Measurements from ENCODE around the gene TNPO1.

The TNPO1 gene

GRCh38 chr5:72821776-72822175, 5.3 kb downstream of the TNPO1 start:
- Histone ChIP-seq H3K4me2 (ENCODE audit: low read length) (peak overlapping the region; percentile 91), H3K4me3 (ENCODE audit: low read length) (peak overlapping the region; percentile 36), H3K9me3 (replicated peaks; ENCODE audit: low read length) (no peaks in the 10 kb centered on the region), H3K9ac (ENCODE audit: low read depth, low read length) (no peak overlapping the region), H3K36me3 (ENCODE audit: insufficient read depth, low read length) (peaks cover 37% of the 10 kb centered on the region), H3K27me3 (ENCODE audit: control insufficient read depth, insufficient read depth, low read length) (no peaks in the 10 kb centered on the region), H3K4me1 (ENCODE audit: control insufficient read depth, insufficient read depth, low read length) (peaks cover 37% of the 10 kb centered on the region)

- H3K4me2 ChIP-seq (ENCODE audit: low read length), result peak overlapping the region; percentile 28
- H3K9ac ChIP-seq (ENCODE audit: low read depth, low read length), result no peak overlapping the region
- H3K4me3 ChIP-seq (ENCODE audit: low read length), result peak overlapping the region; percentile 2
- no peaks in the 10 kb centered on the region for H3K27me3 ChIP-seq (ENCODE audit: control insufficient read depth, insufficient read depth, low read length)
- H3K9me3 ChIP-seq (replicated peaks; ENCODE audit: low read length), result no peaks in the 10 kb centered on the region
- H3K36me3 ChIP-seq (ENCODE audit: insufficient read depth, low read length), result peaks cover 45% of the 10 kb centered on the region
- H3K4me1 ChIP-seq (ENCODE audit: control insufficient read depth, insufficient read depth, low read length), result peaks cover 37% of the 10 kb centered on the region
These were observed 6.5 kb downstream of the TNPO1 start for GRCh38 chr5:72822944-72823343.

- Histone ChIP-seq H3K4me1 (ENCODE audit: control insufficient read depth, insufficient read depth, low read length) (peaks cover 29% of the 10 kb centered on the region), H3K9me3 (replicated peaks; ENCODE audit: low read length) (no peaks in the 10 kb centered on the region), H3K4me2 (ENCODE audit: low read length) (no peak overlapping the region), H3K4me3 (ENCODE audit: low read length) (no peak overlapping the region), H3K9ac (ENCODE audit: low read depth, low read length) (no peak overlapping the region), H3K27me3 (ENCODE audit: control insufficient read depth, insufficient read depth, low read length) (no peaks in the 10 kb centered on the region), H3K36me3 (ENCODE audit: insufficient read depth, low read length) (peaks cover 33% of the 10 kb centered on the region)
These were observed 13.2 kb downstream of the TNPO1 start for GRCh38 chr5:72829707-72830106.

GRCh38 chr5:72830362-72830761, 13.9 kb downstream of the TNPO1 start:
- no peak overlapping the region for H3K4me3 ChIP-seq (ENCODE audit: low read length)
- H3K36me3 ChIP-seq (ENCODE audit: insufficient read depth, low read length), result peaks cover 30% of the 10 kb centered on the region
- no peaks in the 10 kb centered on the region for H3K27me3 ChIP-seq (ENCODE audit: control insufficient read depth, insufficient read depth, low read length)
- no peaks in the 10 kb centered on the region for H3K9me3 ChIP-seq (replicated peaks; ENCODE audit: low read length)
- H3K4me1 ChIP-seq (ENCODE audit: control insufficient read depth, insufficient read depth, low read length), result peaks cover 35% of the 10 kb centered on the region
- H3K4me2 ChIP-seq (ENCODE audit: low read length), result no peak overlapping the region
- no peak overlapping the region for H3K9ac ChIP-seq (ENCODE audit: low read depth, low read length)

- H3K4me1 ChIP-seq (ENCODE audit: control insufficient read depth, insufficient read depth, low read length), result peaks cover 42% of the 10 kb centered on the region
- H3K4me2 ChIP-seq (ENCODE audit: low read length), result no peak overlapping the region
- H3K9ac ChIP-seq (ENCODE audit: low read depth, low read length), result no peak overlapping the region
- H3K36me3 ChIP-seq (ENCODE audit: insufficient read depth, low read length), result peaks cover 28% of the 10 kb centered on the region
- no peak overlapping the region for H3K4me3 ChIP-seq (ENCODE audit: low read length)
- H3K27me3 ChIP-seq (ENCODE audit: control insufficient read depth, insufficient read depth, low read length), result no peaks in the 10 kb centered on the region
- H3K9me3 ChIP-seq (replicated peaks; ENCODE audit: low read length), result no peaks in the 10 kb centered on the region
These were observed 15.2 kb downstream of the TNPO1 start for GRCh38 chr5:72831685-72832084.

- H3K4me3 ChIP-seq (ENCODE audit: low read length), result no peak overlapping the region
- H3K4me2 ChIP-seq (ENCODE audit: low read length), result no peak overlapping the region
- peaks cover 57% of the 10 kb centered on the region for H3K4me1 ChIP-seq (ENCODE audit: control insufficient read depth, insufficient read depth, low read length)
- H3K36me3 ChIP-seq (ENCODE audit: insufficient read depth, low read length), result peaks cover 18% of the 10 kb centered on the region
- H3K9me3 ChIP-seq (replicated peaks; ENCODE audit: low read length), result no peaks in the 10 kb centered on the region
- H3K9ac ChIP-seq (ENCODE audit: low read depth, low read length), result no peak overlapping the region
- no peaks in the 10 kb centered on the region for H3K27me3 ChIP-seq (ENCODE audit: control insufficient read depth, insufficient read depth, low read length)
These were observed 18.5 kb downstream of the TNPO1 start for GRCh38 chr5:72834924-72835323.

- Histone ChIP-seq H3K4me3 (ENCODE audit: low read length) (no peak overlapping the region), H3K9ac (ENCODE audit: low read depth, low read length) (no peak overlapping the region), H3K9me3 (replicated peaks; ENCODE audit: low read length) (no peaks in the 10 kb centered on the region), H3K4me1 (ENCODE audit: control insufficient read depth, insufficient read depth, low read length) (peaks cover 58% of the 10 kb centered on the region), H3K4me2 (ENCODE audit: low read length) (no peak overlapping the region), H3K36me3 (ENCODE audit: insufficient read depth, low read length) (peaks cover 18% of the 10 kb centered on the region), H3K27me3 (ENCODE audit: control insufficient read depth, insufficient read depth, low read length) (no peaks in the 10 kb centered on the region)
These were observed 19.2 kb downstream of the TNPO1 start for GRCh38 chr5:72835633-72836032.

- H3K4me1 ChIP-seq (ENCODE audit: control insufficient read depth, insufficient read depth, low read length), result peaks cover 67% of the 10 kb centered on the region
- no peaks in the 10 kb centered on the region for H3K27me3 ChIP-seq (ENCODE audit: control insufficient read depth, insufficient read depth, low read length)
- no peak overlapping the region for H3K4me2 ChIP-seq (ENCODE audit: low read length)
- H3K36me3 ChIP-seq (ENCODE audit: insufficient read depth, low read length), result peaks cover 18% of the 10 kb centered on the region
- no peak overlapping the region for H3K4me3 ChIP-seq (ENCODE audit: low read length)
- no peak overlapping the region for H3K9ac ChIP-seq (ENCODE audit: low read depth, low read length)
- no peaks in the 10 kb centered on the region for H3K9me3 ChIP-seq (replicated peaks; ENCODE audit: low read length)
These were observed 20.3 kb downstream of the TNPO1 start for GRCh38 chr5:72836810-72837209.

- no peaks in the 10 kb centered on the region for H3K9me3 ChIP-seq (replicated peaks; ENCODE audit: low read length)
- H3K4me3 ChIP-seq (ENCODE audit: low read length), result no peak overlapping the region
- H3K4me1 ChIP-seq (ENCODE audit: control insufficient read depth, insufficient read depth, low read length), result peaks cover 68% of the 10 kb centered on the region
- H3K36me3 ChIP-seq (ENCODE audit: insufficient read depth, low read length), result peaks cover 18% of the 10 kb centered on the region
- no peak overlapping the region for H3K9ac ChIP-seq (ENCODE audit: low read depth, low read length)
- H3K27me3 ChIP-seq (ENCODE audit: control insufficient read depth, insufficient read depth, low read length), result no peaks in the 10 kb centered on the region
- peak overlapping the region; percentile 18 for H3K4me2 ChIP-seq (ENCODE audit: low read length)
These were observed 21.1 kb downstream of the TNPO1 start for GRCh38 chr5:72837524-72838096.

GRCh38 chr5:72840041-72840440, 23.6 kb downstream of the TNPO1 start:
- Histone ChIP-seq H3K27me3 (ENCODE audit: control insufficient read depth, insufficient read depth, low read length) (no peaks in the 10 kb centered on the region), H3K9me3 (replicated peaks; ENCODE audit: low read length) (no peaks in the 10 kb centered on the region), H3K36me3 (ENCODE audit: insufficient read depth, low read length) (peaks cover 14% of the 10 kb centered on the region), H3K9ac (ENCODE audit: low read depth, low read length) (no peak overlapping the region), H3K4me3 (ENCODE audit: low read length) (no peak overlapping the region), H3K4me1 (ENCODE audit: control insufficient read depth, insufficient read depth, low read length) (peaks cover 88% of the 10 kb centered on the region), H3K4me2 (ENCODE audit: low read length) (no peak overlapping the region)

- Histone ChIP-seq H3K9me3 (replicated peaks; ENCODE audit: low read length) (no peaks in the 10 kb centered on the region), H3K27me3 (ENCODE audit: control insufficient read depth, insufficient read depth, low read length) (no peaks in the 10 kb centered on the region), H3K4me3 (ENCODE audit: low read length) (peak overlapping the region; percentile 4), H3K9ac (ENCODE audit: low read depth, low read length) (peak overlapping the region; percentile 50), H3K4me1 (ENCODE audit: control insufficient read depth, insufficient read depth, low read length) (peaks cover 96% of the 10 kb centered on the region), H3K4me2 (ENCODE audit: low read length) (peak overlapping the region; percentile 57), H3K36me3 (ENCODE audit: insufficient read depth, low read length) (peaks cover 6% of the 10 kb centered on the region)
These were observed 25.5 kb downstream of the TNPO1 start for GRCh38 chr5:72841756-72842535.

GRCh38 chr5:72842816-72843215, 26.4 kb downstream of the TNPO1 start:
- H3K9ac ChIP-seq (ENCODE audit: low read depth, low read length), result peak overlapping the region; percentile 50
- H3K4me1 ChIP-seq (ENCODE audit: control insufficient read depth, insufficient read depth, low read length), result peaks cover 99% of the 10 kb centered on the region
- H3K4me3 ChIP-seq (ENCODE audit: low read length), result no peak overlapping the region
- peaks cover 4% of the 10 kb centered on the region for H3K36me3 ChIP-seq (ENCODE audit: insufficient read depth, low read length)
- H3K27me3 ChIP-seq (ENCODE audit: control insufficient read depth, insufficient read depth, low read length), result no peaks in the 10 kb centered on the region
- H3K4me2 ChIP-seq (ENCODE audit: low read length), result peak overlapping the region; percentile 57
- H3K9me3 ChIP-seq (replicated peaks; ENCODE audit: low read length), result no peaks in the 10 kb centered on the region
